HG03354 (cell line): ENCODE data around the gene RFC2.
A peak's percentile ranks its signal among the peaks of the same experiment; 100 is the strongest.
"Not testable (repeated sequence)": the region's sequence is repeated elsewhere in the genome, so short reads cannot be mapped to it uniquely, and the experiment has no call there.

Source experiments
- ATAC-seq: cut with Tn5 transposase; IDR thresholded peaks from one replicate; pipeline ENCODE4 v1.9.1; 2021; ENCODE audit warnings: mild to moderate bottlenecking; ENCODE audit not compliant: unreplicated experiment, poor library complexity, severe bottlenecking

RFC2 gene

DNA sequence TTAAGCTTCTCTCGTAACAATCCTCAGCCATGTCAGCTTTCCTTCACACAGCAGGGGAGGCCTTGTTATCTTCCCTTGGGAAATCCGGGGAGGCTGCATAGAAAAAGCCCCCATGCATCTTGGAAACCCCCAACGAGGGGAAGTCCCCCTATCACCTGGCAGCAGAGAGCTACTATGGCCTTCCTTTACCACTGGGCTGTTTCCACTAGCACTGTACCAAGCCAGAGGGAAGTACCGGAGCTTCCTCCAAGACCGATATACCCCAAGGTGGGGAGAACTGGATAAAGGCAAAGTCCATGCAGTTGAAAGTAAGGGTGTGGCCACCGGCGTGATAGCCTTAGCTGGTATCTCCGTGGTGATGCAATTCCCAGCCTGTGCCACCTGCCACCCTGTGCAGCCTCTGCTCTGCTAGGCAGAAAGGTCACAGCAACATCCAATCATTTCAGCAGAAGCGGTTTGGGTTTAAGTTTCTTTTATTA, 30.6 kb upstream of the RFC2 start:
- ATAC-seq, result peak; percentile 52

DNA sequence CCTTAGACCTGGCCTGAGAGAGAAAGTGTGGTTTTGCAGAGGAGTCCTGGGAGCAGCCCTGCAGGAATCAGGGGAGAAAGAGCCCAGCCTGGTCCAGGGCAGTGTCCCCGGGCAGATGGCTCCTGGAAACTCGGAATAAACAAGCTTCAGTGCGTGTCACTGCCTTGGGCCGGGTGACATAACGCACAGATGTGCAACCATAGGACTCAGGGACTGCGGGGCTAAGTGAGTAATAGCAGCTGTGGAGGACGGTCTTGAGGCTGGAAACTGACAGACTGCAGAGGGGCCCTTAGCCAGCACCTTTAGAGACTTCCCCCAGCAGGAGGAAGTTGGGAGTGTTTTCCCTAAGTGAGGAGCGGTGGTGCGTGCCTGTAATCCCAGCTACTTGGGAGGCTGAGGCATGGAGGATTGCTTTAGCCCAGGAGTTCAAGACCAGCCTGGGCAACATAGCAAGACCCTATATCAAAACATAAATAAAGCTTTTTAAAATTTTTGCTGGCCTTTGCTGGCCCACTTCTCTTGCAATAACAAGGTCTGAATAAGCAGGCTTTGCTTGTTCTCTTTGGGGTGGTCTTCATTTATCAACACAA, 29.8 kb upstream of the RFC2 start:
- ATAC-seq, result no peak

DNA sequence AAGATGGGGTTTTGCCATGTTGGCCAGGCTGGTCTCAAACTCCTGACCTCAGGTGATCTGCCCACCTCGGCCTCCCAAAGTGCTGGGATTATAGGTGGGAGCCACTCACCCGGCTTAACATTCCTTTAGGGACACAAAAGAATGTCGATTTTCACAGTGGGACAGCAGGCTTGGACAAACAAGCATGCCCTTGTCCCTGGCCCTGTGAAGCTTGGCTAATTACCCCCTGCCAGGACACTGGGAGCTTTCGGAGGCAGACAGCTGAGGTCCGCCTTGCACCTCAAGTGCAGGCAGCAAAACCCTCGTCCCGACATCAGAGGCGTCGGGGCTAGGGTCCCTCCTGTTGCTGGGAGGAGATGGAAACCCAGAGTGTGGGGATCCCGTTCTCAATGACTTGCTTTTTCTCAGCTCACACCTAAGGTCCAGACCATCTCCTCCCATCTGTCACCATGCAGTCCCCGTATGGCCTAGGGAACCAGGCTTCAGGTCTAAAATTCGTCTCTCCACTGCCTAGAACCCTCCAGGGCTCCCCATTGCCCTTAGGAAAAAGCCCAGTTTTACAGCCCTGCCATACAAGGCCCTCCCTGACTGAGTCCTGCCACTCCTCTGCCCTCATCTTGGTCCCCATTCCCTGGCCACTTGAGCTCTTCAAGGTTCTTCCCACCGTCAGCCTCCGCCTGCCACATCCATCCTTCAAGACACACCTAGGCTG, 28.7 kb upstream of the RFC2 start:
- ATAC-seq, result no peak

DNA sequence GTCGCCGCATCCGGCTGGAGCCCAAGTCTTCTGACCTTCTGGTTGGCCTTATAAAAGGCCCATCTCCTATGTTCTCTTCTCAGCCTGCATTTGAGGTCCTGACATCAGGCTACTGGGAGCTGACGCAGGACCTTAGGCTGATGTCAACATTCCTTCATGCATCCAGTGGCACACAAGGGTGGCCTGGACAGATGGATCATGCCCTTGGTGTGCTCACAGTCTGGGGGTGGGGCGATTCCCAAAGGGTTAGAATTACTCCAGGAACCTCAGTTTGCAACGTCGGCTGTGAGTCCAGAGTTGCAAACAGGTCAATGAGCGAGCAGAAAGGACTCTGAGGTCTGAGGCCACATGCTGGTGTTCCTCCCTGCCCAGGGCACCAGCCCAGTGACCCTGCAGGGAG, 26.8 kb upstream of the RFC2 start:
- no peak for ATAC-seq

DNA sequence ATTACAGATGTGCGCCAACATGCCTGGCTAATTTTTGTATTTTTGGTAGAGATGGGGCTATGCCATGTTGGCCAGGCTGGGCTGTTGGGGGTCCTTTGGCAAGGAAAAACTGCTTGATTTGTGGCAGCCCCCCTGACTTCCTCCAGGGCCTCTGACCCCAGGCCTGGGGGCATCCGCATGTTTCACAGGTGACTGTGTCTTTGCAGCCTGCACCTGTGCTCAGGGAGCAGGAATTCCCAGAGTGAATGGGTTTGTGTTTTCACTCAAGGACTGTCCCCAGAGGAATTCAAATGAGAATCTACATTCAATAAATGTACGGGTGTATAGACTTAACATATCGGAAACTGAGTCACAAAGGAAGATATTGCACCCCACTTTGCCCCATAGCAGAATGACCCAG, 23.4 kb upstream of the RFC2 start:
- ATAC-seq, result no peak

DNA sequence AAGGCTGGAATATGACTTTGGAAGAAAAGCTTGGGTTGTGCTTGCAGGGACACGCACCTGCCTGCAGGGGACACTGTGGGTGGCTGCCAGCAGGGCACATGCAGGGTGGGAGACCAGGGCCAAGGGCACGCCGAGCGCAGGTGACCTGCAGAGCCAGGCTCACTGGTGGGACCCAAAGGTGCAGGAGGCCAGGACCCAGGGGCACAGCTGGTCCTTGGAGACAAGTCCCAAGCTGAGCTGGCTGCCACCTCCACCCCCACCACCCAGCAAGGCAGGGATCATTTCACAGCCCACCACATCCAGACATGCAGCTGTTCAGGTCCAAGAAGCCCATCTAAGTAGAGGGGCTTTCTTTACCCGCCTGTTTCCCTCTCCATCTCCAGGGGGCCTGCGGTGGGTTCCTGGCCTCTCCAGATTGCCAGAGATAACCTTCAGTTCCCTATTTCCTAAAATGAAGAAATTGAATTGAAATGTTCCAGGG, 21.2 kb upstream of the RFC2 start:
- ATAC-seq, result no peak

DNA sequence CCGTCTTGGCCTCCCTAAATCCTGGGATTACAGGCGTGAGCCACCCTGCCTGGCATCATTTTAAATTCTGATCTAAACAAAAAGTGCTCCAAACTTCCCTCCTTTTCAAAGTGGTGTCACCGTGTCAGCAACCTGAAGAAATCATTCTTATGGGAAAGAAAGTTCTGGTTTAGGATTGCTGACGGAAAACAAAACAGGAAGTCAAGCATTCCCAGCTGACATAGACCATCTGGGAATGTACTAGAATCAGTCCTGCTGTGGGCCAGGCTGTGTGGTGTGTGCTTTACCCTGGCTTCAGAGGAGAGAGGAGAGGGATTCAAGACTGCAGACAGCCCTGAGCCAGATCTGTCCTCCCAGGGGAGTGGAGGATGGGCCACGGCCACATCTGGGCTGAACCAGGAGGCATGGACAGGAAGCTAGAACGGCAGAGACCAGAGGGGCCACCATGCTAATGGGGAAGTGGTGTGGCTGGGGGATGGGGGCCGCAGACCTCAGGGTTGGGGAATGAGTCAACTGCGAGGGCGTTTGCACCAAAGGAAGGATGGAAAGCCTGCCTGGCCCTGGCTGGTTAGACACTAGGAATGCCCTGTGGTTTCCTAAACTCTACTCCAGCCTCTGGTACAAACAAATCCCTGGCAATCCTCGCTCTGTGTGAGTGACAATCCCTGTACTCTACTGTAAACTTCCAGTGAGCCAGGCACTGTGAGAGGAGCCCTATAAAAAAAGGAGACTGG, 18.3 kb upstream of the RFC2 start:
- peak; percentile 84 for ATAC-seq

DNA sequence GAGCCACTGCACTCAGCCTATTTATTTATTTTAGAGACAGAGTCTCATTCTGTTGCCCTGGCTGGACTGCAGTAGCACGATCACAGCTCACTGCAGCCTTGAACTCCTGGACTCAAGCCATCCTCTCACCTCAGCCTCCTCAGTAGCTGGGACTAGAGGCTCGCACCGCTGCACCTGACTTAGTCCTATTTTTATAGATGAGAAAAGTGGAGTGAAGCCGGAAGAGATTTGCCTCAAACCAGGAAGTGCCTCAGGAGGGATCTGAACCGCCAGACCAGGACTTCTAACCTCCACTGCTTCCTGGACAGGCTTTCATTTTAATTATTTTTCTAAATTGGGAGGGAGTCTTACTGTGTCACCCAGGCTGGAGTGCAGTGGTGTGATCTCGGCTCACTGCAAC, 17.5 kb upstream of the RFC2 start:
- no peak for ATAC-seq

DNA sequence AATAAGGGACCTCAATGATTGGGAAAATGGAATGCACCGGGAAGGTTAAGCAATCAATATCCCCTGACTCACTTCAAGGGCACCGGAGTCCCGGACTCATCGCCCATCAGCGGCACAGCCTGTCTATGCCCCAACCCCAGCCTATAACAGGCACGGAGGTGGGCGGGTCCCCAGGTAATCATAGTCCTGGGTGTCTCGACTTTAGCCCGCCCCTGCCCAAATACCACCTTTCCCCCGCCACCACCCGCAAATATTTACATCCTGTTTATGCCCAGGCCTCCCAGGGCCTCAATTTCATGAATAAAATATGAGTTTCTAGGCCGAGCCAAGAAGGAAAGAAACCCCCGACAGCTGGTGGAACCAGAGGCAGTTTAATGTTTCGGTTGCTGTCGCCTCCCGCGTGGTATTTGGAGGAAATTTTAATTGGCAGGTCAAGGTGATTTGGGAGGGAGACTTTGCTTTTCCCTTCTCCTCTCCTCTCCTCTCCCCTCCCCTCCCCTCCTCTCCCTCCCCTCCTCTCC, 15.6 kb upstream of the RFC2 start:
- peak; percentile 43 for ATAC-seq

DNA sequence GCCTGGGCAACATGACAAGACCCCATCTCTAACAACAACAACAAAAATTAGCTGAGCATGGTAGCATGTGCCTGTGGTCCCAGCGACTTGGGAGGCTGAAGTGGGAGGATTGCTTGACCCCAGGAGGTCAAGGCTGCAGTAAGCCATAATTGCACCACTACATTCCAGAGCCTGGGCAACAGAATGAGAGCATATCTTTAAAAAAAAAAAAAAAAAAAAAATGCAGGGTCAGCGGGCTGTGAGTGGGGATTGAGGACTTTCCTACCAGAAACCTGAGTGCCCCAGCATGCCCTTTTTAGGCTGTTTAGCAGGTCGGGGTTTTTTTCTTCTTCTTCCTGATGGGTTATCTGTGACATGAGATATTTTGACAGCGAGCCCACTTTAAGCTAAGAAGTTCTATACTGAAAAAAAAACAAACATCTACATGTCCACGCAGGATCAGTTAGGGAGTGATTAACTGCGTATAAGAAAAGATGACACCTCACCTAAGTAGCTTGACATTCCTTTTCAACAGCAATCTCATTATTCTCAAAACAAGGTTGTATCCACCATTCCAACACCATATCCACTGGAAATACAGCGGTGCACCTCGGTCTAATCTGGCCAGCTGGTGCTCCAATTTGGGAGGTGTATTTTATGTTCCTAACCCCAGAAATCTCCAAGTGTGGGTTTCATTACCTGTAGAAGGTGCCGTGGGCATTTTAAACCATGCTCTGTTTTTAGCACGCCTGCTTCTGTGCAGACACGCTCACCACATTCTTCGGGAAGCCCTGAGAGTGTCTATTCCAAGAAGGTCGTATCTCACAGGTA, 13.8 kb upstream of the RFC2 start:
- no peak for ATAC-seq

DNA sequence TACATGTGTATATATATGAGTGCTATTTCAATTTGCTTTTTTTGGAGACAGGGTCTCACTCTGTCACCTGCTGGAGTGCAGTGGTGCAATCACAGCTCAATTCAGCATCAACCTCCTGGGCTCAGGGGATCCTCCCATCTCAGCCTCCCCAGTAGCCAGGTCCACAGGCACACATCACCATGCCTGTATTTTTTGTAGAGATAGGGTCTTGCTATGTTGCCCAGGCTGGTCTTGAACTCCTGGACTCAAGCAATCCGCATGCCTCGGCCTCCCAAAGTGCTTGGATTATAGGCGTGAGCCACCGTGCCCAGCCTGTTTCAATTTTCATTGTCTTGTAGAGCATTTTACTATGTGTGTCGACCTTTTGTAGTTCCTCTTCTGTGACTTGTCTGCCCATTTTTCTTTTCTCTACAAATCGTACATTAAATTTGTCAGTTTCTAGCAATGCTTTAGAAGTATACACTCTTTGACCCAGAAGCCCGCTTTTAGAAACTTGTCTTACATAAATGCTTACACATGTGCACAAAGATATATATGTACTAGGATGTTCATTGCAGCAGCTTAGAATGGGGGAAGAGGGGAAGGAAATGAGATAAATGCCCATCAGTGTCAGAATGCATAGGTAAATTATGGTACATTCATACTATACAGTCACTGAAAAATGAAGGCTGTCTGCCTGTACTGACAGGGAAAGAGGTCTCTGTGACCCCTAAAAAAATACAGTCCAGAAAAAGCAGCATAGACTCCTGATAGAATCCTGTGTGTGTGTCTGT, 12.2 kb upstream of the RFC2 start:
- no peak for ATAC-seq

DNA sequence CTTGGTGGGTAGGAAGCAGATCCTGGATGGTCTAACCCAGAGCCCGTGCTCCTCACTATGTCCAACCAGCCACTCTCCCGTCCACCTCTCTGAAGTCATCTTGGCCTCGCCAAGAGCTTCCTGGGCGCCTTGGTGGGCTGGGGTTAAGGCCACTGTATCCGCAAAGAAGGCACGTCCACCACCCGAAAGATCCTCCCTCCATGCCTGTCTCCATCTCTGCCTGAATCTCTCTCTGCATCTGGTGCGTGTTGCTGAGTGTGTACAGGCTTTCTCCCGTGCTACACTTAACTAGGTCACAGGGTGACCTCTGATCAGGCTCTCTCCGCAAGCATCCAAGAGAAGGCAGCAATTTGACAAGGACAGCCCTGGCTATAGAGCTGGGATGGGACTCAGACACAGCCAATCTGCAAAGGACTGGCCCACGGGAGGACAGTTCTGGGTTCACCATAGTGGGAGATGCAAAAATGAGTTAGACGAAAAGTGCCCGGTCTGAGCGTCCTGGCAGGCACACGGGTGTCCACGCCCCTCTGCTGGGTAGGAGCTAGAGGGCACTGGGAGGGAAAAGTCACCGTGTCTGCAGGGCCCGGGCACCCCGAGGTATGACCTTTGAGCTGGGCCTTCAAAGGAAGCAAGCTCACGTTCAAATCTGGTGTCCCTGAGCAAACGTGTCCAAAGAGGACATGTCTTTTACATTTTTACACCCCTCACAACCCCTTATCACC, 9.4 kb upstream of the RFC2 start:
- ATAC-seq, result no peak

DNA sequence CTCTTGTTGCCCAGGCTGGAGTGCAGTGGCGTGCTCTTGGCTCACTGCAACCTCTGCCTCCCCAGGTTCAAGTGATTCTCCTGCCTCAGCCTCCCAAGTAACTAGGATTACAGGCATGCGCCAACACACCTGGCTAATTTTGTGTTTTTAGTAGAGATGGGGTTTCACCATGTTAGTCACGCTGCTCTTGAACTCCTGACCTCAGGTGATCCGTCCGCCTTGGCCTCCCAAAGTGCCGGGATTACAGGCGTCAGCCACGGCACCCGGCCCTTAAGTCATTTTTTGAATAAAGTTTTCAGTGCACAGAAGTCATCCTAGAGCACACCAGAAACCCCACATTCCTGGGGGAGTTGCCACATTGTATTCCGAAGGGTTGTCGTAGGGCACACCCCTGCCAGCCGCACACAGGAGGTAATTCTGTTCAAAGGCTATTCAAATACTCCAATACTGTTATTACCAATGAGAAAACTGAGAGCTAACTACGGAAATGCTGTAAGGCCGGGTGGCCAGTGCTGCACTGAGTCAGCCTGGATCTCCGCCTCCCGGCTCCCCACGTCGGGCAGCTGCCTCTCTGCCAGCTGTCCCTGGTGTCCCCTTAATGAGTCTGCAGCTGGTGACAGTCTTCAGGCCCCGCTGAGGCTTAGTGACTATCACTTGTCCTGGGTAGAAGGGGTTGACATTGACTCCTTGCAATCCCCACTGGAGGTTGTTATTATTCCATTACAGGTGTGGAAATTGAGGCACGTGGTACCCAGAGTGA, 8.6 kb upstream of the RFC2 start:
- no peak for ATAC-seq

DNA sequence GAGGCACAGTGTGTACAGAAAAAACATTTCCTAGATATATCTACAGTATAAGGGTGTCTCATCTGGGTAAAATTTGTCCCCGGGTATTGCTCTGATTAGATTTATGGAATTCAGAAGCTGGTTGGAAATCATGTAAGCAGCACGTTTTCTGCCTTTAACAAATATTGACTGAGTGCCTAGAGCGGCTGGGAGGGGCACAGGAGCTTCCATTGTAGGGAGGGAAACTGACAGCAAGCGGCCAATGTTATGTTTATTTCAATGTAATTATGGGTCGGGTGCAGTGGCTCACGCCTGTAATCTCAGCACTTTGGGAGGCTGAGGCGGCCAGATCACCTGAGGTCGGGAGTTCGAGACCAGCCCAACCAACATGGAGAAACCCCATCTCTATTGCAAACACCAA, 4.4 kb upstream of the RFC2 start:
- no peak for ATAC-seq

DNA sequence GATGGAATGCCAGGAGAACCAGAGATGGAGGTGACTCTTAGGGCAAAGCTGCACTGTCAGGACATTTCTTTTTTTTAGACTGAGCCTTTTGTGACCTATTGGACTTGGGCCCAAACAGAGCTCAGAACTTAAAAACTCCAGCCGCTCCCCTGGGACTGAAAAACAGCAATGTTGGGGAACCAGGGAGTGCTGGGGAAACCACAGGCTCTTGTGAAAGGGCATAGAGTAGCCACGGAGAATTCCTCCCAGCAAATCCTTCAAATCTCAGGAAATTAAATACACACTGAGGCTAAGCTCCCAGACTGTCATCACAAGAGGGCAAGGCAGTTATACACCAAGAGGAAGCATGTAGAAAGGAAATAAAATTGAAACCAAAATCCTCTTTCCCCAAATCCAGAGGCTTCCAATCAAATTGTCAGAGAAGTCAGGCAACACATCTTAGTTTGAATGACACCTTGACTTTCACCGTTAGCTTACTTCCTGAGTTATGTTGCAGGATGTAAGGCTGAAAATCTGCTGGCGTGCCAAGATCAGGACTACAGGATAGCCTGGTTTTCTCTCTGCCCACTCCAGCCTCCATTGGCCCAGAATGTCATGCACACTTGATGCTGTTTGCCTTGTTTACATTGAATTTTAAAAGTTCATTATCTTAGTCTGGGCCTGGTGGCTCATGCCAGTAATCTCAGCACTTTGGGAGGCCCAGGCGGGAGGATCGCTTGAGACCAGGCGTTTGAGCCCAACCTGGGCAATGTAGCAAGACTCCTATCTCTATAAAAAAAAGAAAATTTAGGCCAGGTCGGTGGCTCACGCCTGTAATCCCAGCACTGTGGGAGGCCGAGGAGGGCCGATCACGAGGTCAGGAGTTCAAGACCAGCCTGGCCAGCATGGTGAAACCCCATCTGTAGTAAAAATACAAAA, 2.6 kb upstream of the RFC2 start:
- ATAC-seq, result no peak

DNA sequence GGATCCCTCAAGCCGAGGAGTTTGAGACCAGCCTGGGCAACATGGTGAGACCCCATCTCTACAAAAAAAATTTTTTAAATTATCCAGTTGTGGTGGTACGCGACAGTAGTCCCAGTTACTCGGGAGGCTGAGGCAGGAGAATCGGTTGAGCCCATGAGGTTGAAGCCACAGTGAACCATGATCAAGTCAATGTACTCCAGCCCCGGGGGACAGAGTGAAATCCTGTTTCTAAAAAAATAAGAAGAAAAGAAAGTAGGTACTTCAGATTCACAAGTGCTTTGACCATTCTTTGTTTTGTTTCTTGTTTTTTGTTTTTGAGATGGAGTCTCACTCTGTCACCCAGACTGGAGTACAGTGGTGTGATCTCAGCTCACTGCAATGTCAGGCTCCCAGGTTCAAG, 1.3 kb upstream of the RFC2 start:
- not testable (repeated sequence) for ATAC-seq

DNA sequence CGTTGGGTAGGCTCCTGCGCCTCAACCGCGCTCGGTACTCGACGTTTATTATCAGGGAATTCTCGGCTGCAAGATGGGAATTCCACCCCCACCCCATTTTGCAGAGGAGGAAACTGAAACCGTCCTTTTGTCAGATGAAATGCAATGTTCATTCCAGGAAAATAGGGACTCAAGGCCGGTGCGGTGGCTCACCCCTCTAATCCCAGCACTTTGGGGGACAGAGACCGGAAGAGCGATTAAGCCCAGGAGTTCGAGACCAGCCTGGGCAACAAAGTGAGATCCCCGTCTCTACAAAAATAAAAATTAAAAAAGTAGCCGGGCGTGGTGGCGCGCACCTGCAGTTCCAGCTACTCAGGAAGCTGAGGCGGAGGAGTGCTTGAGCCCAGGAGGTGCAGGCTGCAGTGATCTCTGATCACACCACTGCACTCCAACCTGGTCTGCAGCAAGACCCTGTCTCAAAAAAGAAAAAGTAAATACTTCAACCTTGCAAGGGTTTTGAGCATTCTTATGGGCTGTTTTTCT, 720 bp upstream of the RFC2 start:
- ATAC-seq, result no peak
